ENCODE measurements around the gene FOSB. TPM values are rescaled to one million over a fixed set of nuclear protein-coding genes. Genes with fewer than 3 reads are reported as not detected.
A peak's percentile ranks its signal among the peaks of the same experiment; 100 is the strongest.
"Not testable (repeated sequence)": the region's sequence is repeated elsewhere in the genome, so short reads cannot be mapped to it uniquely, and the experiment has no call there.

Gene FOSB
- total RNA-seq, 1 experiment from 2014 or later: 6.4 TPM

GRCh38 chr19:45509692-45510015, 41.9 kb downstream of the FOSB start:
- no peak overlapping the region for H3K27ac Mint-ChIP-seq (ENCODE audit: unreplicated experiment)
- H3K36me3 ChIP-seq (ENCODE audit: control insufficient read depth, insufficient read depth, low read length): no peaks in the 10 kb centered on the region
- no TSS peak for BruUV-seq (replicated peaks)
- CTCF ChIA-PET: no interaction called here
- H3K9me3 Mint-ChIP-seq (ENCODE audit: unreplicated experiment): no peaks in the 10 kb centered on the region
- H3K36me3 Mint-ChIP-seq (ENCODE audit: insufficient read depth, unreplicated experiment): peaks cover 40% of the 10 kb centered on the region
- POLR2A ChIA-PET: no interaction called here
- H3K4me1 ChIP-seq: peaks cover 23% of the 10 kb centered on the region
- H3K27me3 Mint-ChIP-seq (ENCODE audit: insufficient read depth, unreplicated experiment): no peaks in the 10 kb centered on the region
- H3K4me1 Mint-ChIP-seq (ENCODE audit: low read depth, unreplicated experiment): peaks cover 20% of the 10 kb centered on the region
- intact Hi-C loops (cut with micrococcal nuclease; ENCODE audit: unreplicated experiment): no loop called here
- DNase-seq: no peak
- no peak overlapping the region for H3K4me3 ChIP-seq (ENCODE audit: low read depth, low read length)
- peak overlapping the region; percentile 91 for H3K4me3 Mint-ChIP-seq (ENCODE audit: unreplicated experiment)
- H3K27me3 ChIP-seq (replicated peaks; ENCODE audit: control insufficient read depth, insufficient read depth, low read length): no peaks in the 10 kb centered on the region
- TF ChIP-seq, protein P1, sequence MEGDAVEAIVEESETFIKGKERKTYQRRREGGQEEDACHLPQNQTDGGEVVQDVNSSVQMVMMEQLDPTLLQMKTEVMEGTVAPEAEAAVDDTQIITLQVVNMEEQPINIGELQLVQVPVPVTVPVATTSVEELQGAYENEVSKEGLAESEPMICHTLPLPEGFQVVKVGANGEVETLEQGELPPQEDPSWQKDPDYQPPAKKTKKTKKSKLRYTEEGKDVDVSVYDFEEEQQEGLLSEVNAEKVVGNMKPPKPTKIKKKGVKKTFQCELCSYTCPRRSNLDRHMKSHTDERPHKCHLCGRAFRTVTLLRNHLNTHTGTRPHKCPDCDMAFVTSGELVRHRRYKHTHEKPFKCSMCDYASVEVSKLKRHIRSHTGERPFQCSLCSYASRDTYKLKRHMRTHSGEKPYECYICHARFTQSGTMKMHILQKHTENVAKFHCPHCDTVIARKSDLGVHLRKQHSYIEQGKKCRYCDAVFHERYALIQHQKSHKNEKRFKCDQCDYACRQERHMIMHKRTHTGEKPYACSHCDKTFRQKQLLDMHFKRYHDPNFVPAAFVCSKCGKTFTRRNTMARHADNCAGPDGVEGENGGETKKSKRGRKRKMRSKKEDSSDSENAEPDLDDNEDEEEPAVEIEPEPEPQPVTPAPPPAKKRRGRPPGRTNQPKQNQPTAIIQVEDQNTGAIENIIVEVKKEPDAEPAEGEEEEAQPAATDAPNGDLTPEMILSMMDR (IDR thresholded peaks at IDR 0.05; ENCODE audit: insufficient read depth in 1 of 2, low read depth in 1 of 2, low read length in 1 of 2, severe bottlenecking in 1 of 2, unreplicated experiment in 1 of 2): no peak
- no peaks in the 10 kb centered on the region for H3K9me3 ChIP-seq

DNA sequence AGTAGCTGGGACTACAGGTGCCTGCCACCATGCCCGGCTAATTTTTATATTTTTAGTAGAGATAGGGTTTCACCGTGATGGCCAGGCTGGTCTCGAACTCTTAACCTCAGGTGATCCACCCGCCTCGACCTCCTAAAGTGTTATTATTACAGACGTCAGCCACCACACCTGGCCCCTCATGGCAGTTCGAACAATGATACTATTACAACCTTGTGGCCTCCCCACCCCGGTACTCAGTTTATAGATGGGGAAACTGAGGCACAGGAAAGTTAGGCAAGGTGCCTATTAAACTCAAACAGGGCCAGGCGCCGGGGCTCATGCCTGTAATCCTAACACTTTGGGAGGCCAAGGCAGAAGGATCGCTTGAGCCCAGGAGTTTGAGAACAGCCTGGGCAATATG, 42.6 kb downstream of the FOSB start:
- intact Hi-C loops (cut with micrococcal nuclease; ENCODE audit: unreplicated experiment); POLR2A ChIA-PET; H3K36me3 ChIP-seq (ENCODE audit: control insufficient read depth, insufficient read depth, low read length); H3K27me3 Mint-ChIP-seq (ENCODE audit: insufficient read depth, unreplicated experiment); H3K4me3 Mint-ChIP-seq (ENCODE audit: unreplicated experiment); H3K27ac Mint-ChIP-seq (ENCODE audit: unreplicated experiment); H3K9me3 ChIP-seq; H3K4me3 ChIP-seq (ENCODE audit: low read depth, low read length); CTCF ChIA-PET; H3K27me3 ChIP-seq (replicated peaks; ENCODE audit: control insufficient read depth, insufficient read depth, low read length); DNase-seq; H3K9me3 Mint-ChIP-seq (ENCODE audit: unreplicated experiment); BruUV-seq (replicated peaks): not testable (repeated sequence)
- Mint-ChIP-seq H3K4me1 (ENCODE audit: low read depth, unreplicated experiment) (peaks cover 16% of the 10 kb centered on the region), H3K36me3 (ENCODE audit: insufficient read depth, unreplicated experiment) (peaks cover 41% of the 10 kb centered on the region)
- peaks cover 26% of the 10 kb centered on the region for H3K4me1 ChIP-seq

DNA sequence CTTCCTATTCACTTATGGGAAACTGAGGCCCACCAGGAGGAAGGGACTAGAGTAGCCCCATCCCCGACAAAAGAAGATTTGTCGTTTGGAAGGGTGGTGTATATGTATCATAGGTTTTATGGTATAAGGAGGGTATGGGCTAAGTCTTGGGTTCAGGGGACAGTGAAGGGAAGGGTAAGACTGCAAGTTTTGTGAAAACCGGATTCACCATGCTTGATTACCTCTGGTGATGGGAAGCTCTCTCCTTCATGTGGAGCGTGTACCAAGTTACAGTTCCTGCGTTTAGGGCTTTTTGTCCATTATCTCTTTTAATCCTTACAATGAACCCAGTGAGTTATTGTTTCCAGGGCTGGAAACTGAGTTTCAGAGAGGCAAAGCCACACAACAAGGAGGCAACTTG, 43.3 kb downstream of the FOSB start:
- Mint-ChIP-seq H3K27me3 (ENCODE audit: insufficient read depth, unreplicated experiment) (no peaks in the 10 kb centered on the region), H3K4me3 (ENCODE audit: unreplicated experiment) (no peak overlapping the region), H3K9me3 (ENCODE audit: unreplicated experiment) (no peaks in the 10 kb centered on the region), H3K36me3 (ENCODE audit: insufficient read depth, unreplicated experiment) (peaks cover 47% of the 10 kb centered on the region), H3K4me1 (ENCODE audit: low read depth, unreplicated experiment) (peaks cover 16% of the 10 kb centered on the region), H3K27ac (ENCODE audit: unreplicated experiment) (no peak overlapping the region)
- intact Hi-C loops (cut with micrococcal nuclease; ENCODE audit: unreplicated experiment): no loop called here
- no peak overlapping the region for H3K4me3 ChIP-seq (ENCODE audit: low read depth, low read length)
- H3K27me3 ChIP-seq (replicated peaks; ENCODE audit: control insufficient read depth, insufficient read depth, low read length): no peaks in the 10 kb centered on the region
- H3K36me3 ChIP-seq (ENCODE audit: control insufficient read depth, insufficient read depth, low read length): no peaks in the 10 kb centered on the region
- ChIA-PET CTCF (no interaction called here), POLR2A (no interaction called here)
- TF ChIP-seq, protein P1 (IDR thresholded peaks at IDR 0.05; ENCODE audit: insufficient read depth in 1 of 2, low read depth in 1 of 2, low read length in 1 of 2, severe bottlenecking in 1 of 2, unreplicated experiment in 1 of 2): no peak
- peaks cover 22% of the 10 kb centered on the region for H3K4me1 ChIP-seq
- BruUV-seq (replicated peaks): no TSS peak
- DNase-seq: no peak
- no peaks in the 10 kb centered on the region for H3K9me3 ChIP-seq

DNA sequence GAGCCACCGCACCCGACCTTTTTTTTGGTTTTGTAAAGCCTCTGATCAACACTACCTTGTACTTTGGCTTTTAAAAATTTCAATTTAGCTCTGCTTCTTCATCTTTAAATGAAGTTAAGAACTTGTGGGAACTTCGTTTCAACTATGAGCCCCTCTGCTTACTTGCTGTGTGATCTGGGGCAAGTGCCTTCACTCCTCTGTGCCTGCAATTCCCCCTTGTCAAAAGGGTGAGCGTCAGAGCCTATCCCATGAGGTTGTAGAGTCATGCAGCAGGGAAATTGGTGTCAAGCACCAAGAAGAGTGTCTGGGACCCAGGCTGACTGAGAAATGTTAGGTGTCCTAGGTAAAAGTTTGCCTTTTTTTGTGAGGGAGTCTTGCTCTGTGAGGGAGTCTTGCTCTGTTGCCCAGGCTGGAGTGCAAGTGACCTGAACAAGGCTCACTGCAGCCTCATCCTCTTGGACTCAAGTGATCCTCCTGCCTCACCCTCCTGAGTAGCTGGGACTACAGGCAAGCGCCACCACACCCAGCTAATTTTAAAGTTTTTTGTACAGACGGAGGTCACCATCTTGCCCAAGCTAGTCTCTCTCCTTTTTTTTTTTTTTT, 45.2 kb downstream of the FOSB start:
- Histone ChIP-seq H3K9me3 (no peaks in the 10 kb centered on the region), H3K4me3 (ENCODE audit: low read depth, low read length) (no peak overlapping the region), H3K4me1 (peaks cover 22% of the 10 kb centered on the region), H3K36me3 (ENCODE audit: control insufficient read depth, insufficient read depth, low read length) (0 out of 2 replicates have a peak, but pooled peaks cover 2% of the 10 kb centered on the region), H3K27me3 (replicated peaks; ENCODE audit: control insufficient read depth, insufficient read depth, low read length) (no peaks in the 10 kb centered on the region)
- H3K27ac Mint-ChIP-seq (ENCODE audit: unreplicated experiment): no peak overlapping the region
- DNase-seq: no peak
- ChIA-PET CTCF (interaction anchor here (0.6 to 1.4 kb wide), 3 partner anchors 43 to 74 kb away, joined by 3 to 12 read pairs (median 3); no protein-coding TSS in a partner anchor), POLR2A (no interaction called here)
- TF ChIP-seq, protein P1 (IDR thresholded peaks at IDR 0.05; ENCODE audit: insufficient read depth in 1 of 2, low read depth in 1 of 2, low read length in 1 of 2, severe bottlenecking in 1 of 2, unreplicated experiment in 1 of 2): no peak
- no peaks in the 10 kb centered on the region for H3K9me3 Mint-ChIP-seq (ENCODE audit: unreplicated experiment)
- no peaks in the 10 kb centered on the region for H3K27me3 Mint-ChIP-seq (ENCODE audit: insufficient read depth, unreplicated experiment)
- peaks cover 43% of the 10 kb centered on the region for H3K36me3 Mint-ChIP-seq (ENCODE audit: insufficient read depth, unreplicated experiment)
- H3K4me3 Mint-ChIP-seq (ENCODE audit: unreplicated experiment): no peak overlapping the region
- intact Hi-C loops (cut with micrococcal nuclease; ENCODE audit: unreplicated experiment): no loop called here
- BruUV-seq (replicated peaks): no TSS peak
- peaks cover 23% of the 10 kb centered on the region for H3K4me1 Mint-ChIP-seq (ENCODE audit: low read depth, unreplicated experiment)
